Fibroblast of lung (primary cell): Measurements from ENCODE around the gene SLC6A2. TPM values are rescaled to one million over a fixed set of nuclear protein-coding genes. Genes with fewer than 3 reads are reported as not detected.

Experiments
- DNase-seq, 2 donors: peaks; one replicate each; pipeline versions ENCODE4 v3.0.0 to v3.0.0-alpha.2; 2010; ENCODE audit warnings: low read depth in 2 of 2
- H2AFZ ChIP-seq: 2 replicates; pipeline ENCODE4 v1.5.1; 2012; ENCODE audit warnings: low read length, control low read depth, inconsistent platforms
- H3K27ac ChIP-seq: 2 replicates; pipeline ENCODE4 v1.5.1; 2011; ENCODE audit warnings: low read length, control low read depth; ENCODE audit not compliant: insufficient read depth
- H3K27me3 ChIP-seq: 2 replicates; pipeline ENCODE4 v1.5.1; 2011; ENCODE audit warnings: mild to moderate bottlenecking, low read length; ENCODE audit not compliant: control insufficient read depth, insufficient read depth
- H3K36me3 ChIP-seq: 2 replicates; pipeline ENCODE4 v1.5.1; 2011; ENCODE audit warnings: low read length; ENCODE audit not compliant: control insufficient read depth, insufficient read depth
- H3K4me1 ChIP-seq: 2 replicates; pipeline ENCODE4 v1.5.1; 2011; ENCODE audit warnings: low read length; ENCODE audit not compliant: control insufficient read depth, insufficient read depth; ENCODE audit errors: extremely low read depth
- H3K4me2 ChIP-seq: 2 replicates; pipeline ENCODE4 v1.5.1; 2011; ENCODE audit warnings: low read length, control low read depth; ENCODE audit not compliant: insufficient read depth; ENCODE audit errors: extremely low read depth
- H3K4me3 ChIP-seq, 4 experiments: fragments of 200-600 bp in 1 of 4; sonication (generic) in 1 of 4; replicated peaks in 1 of 4; 2 replicates each; pipeline ENCODE4 v1.5.1; 2011 to 2016; ENCODE audit warnings: low read length in 4 of 4, low read depth in 3 of 4, mild to moderate bottlenecking in 3 of 4, control low read depth in 2 of 4, inconsistent platforms in 1 of 4, mixed read lengths in 1 of 4; ENCODE audit not compliant: insufficient read depth in 1 of 4; ENCODE audit errors: control extremely low read depth in 1 of 4
- H3K79me2 ChIP-seq: 2 replicates; pipeline ENCODE4 v1.5.1; 2012; ENCODE audit warnings: mild to moderate bottlenecking, low read length, inconsistent platforms; ENCODE audit not compliant: control insufficient read depth, insufficient read depth
- H3K9ac ChIP-seq: 2 replicates; pipeline ENCODE4 v1.5.1; 2011; ENCODE audit warnings: mild to moderate bottlenecking, low read length, control low read depth; ENCODE audit not compliant: insufficient read depth
- H3K9me3 ChIP-seq: 2 replicates; pipeline ENCODE4 v1.5.1; 2012; ENCODE audit warnings: low read depth, low read length; ENCODE audit not compliant: control insufficient read depth, insufficient read depth
- H4K20me1 ChIP-seq: 2 replicates; pipeline ENCODE4 v1.5.1; 2011; ENCODE audit warnings: low read length; ENCODE audit not compliant: control insufficient read depth, insufficient read depth; ENCODE audit errors: extremely low read depth
- CTCF ChIP-seq, 2 donors: IDR thresholded peaks in 1 of 2; conservative IDR thresholded peaks in 1 of 2; 1 replicate in 1 of 2; 2 replicates in 1 of 2; pipeline ENCODE4 v1.5.1; 2011 to 2012; ENCODE audit warnings: low read length in 2 of 2, control low read depth in 1 of 2, inconsistent platforms in 1 of 2, low read depth in 1 of 2, mild to moderate bottlenecking in 1 of 2
- EZH2 ChIP-seq: IDR thresholded peaks from 2 replicates; pipeline ENCODE4 v1.5.1; 2012; ENCODE audit warnings: low read length, control low read depth, mild to moderate bottlenecking; ENCODE audit errors: missing control alignments
- polyA plus RNA-seq, 2 donors: library from polyadenylated mRNA; depleted of rRNA in 1 of 2; stranded (reverse) in 1 of 2; unstranded in 1 of 2; fragments of >200 nt; gene quantifications; 2 replicates each; pipeline ENCODE4 v1.2.1, GENCODE V29; 2011 to 2012; ENCODE audit warnings: missing spikeins in 1 of 2
- total RNA-seq: library from RNA; depleted of rRNA; stranded (reverse); fragments of >200 nt; gene quantifications from 2 replicates; pipeline ENCODE4 v1.2.1, GENCODE V29; 2014

SLC6A2 gene
- total and polyA plus RNA-seq, 2 donors (not counting 1 experiment from before 2014, with no cell fraction given) = not detected

- TF ChIP-seq CTCF (conservative IDR thresholded peaks at IDR 0.05 in 1 of 2, IDR thresholded peaks at IDR 0.05 in 1 of 2; ENCODE audit: low read depth in 1 of 2, low read length in 2 of 2) (no peak), EZH2 (no peak)
- H3K27ac ChIP-seq = no peak overlapping the region
- DNase-seq = no peak
- no peak overlapping the region for H2AFZ ChIP-seq
- H4K20me1 ChIP-seq = no peaks in the 10 kb centered on the region
- H3K27me3 ChIP-seq = peaks cover 28% of the 10 kb centered on the region
- no peaks in the 10 kb centered on the region for H3K36me3 ChIP-seq
- no peak overlapping the region for H3K4me3 ChIP-seq
- no peak overlapping the region for H3K4me2 ChIP-seq
- H3K4me1 ChIP-seq = no peaks in the 10 kb centered on the region
- no peaks in the 10 kb centered on the region for H3K79me2 ChIP-seq
- no peak overlapping the region for H3K9ac ChIP-seq
- no peaks in the 10 kb centered on the region for H3K9me3 ChIP-seq
Observed at GRCh38 chr16:55656691-55657092, 904 bp downstream of the SLC6A2 start.

- Histone ChIP-seq H3K9ac (no peak overlapping the region), H3K36me3 (no peaks in the 10 kb centered on the region), H3K4me3 (no peak overlapping the region), H3K4me2 (no peak overlapping the region), H3K27ac (no peak overlapping the region), H3K9me3 (no peaks in the 10 kb centered on the region), H4K20me1 (no peaks in the 10 kb centered on the region), H3K27me3 (peaks cover 28% of the 10 kb centered on the region), H2AFZ (no peak overlapping the region), H3K4me1 (no peaks in the 10 kb centered on the region), H3K79me2 (no peaks in the 10 kb centered on the region)
- no peak for DNase-seq
- TF ChIP-seq CTCF (conservative IDR thresholded peaks at IDR 0.05 in 1 of 2, IDR thresholded peaks at IDR 0.05 in 1 of 2; ENCODE audit: low read depth in 1 of 2, low read length in 2 of 2) (no peak), EZH2 (no peak)
Observed at GRCh38 chr16:55657616-55658015, 1.8 kb downstream of the SLC6A2 start.

GRCh38 chr16:55658898-55659420, 3.2 kb downstream of the SLC6A2 start:
- Histone ChIP-seq H4K20me1 (no peaks in the 10 kb centered on the region), H3K4me2 (no peak overlapping the region), H3K4me1 (no peaks in the 10 kb centered on the region), H3K27me3 (peaks cover 27% of the 10 kb centered on the region), H3K27ac (no peak overlapping the region), H2AFZ (no peak overlapping the region), H3K9me3 (no peaks in the 10 kb centered on the region), H3K4me3 (no peak overlapping the region), H3K79me2 (no peaks in the 10 kb centered on the region), H3K9ac (no peak overlapping the region), H3K36me3 (no peaks in the 10 kb centered on the region)
- no peak for DNase-seq
- no peak for TF ChIP-seq EZH2
- no peak for TF ChIP-seq CTCF (conservative IDR thresholded peaks at IDR 0.05 in 1 of 2, IDR thresholded peaks at IDR 0.05 in 1 of 2; ENCODE audit: low read depth in 1 of 2, low read length in 2 of 2)
